Esophagus (tissue), 2 donors: ENCODE data around the gene CAMK1D. TPM values are rescaled to one million over a fixed set of nuclear protein-coding genes. Genes with fewer than 3 reads are reported as not detected.

Experiments used
- H3K27ac ChIP-seq, 2 donors: one replicate each; pipeline ENCODE4 v1.5.1; 2013; ENCODE audit warnings: low read depth in 2 of 2, mild to moderate bottlenecking in 2 of 2, inconsistent platforms in 1 of 2, low read length in 1 of 2, moderate library complexity in 1 of 2
- H3K27me3 ChIP-seq, 2 donors: one replicate each; pipeline ENCODE4 v1.6.1; 2013; ENCODE audit warnings: low read length in 2 of 2, control low read depth in 1 of 2, mild to moderate bottlenecking in 1 of 2; ENCODE audit not compliant: insufficient read depth in 2 of 2, control insufficient read depth in 1 of 2
- H3K36me3 ChIP-seq, 2 donors: one replicate each; pipeline ENCODE4 v1.6.1; 2013; ENCODE audit warnings: low read length in 1 of 2; ENCODE audit not compliant: control insufficient read depth in 2 of 2, insufficient read depth in 2 of 2
- H3K4me1 ChIP-seq, 2 donors: one replicate each; pipeline ENCODE4 v1.6.1; 2013; ENCODE audit warnings: low read length in 1 of 2; ENCODE audit not compliant: control insufficient read depth in 2 of 2, insufficient read depth in 2 of 2
- H3K4me3 ChIP-seq, 2 donors: one replicate each; pipeline ENCODE4 v1.5.1; 2013; ENCODE audit warnings: low read length in 2 of 2, mild to moderate bottlenecking in 2 of 2, low read depth in 1 of 2, moderate library complexity in 1 of 2
- H3K9me3 ChIP-seq, 2 donors: one replicate each; pipeline ENCODE4 v1.6.1; 2013; ENCODE audit warnings: mild to moderate bottlenecking in 2 of 2, low read depth in 1 of 2, low read length in 1 of 2, moderate library complexity in 1 of 2; ENCODE audit not compliant: control insufficient read depth in 2 of 2, insufficient read depth in 1 of 2
- WGBS, 2 donors: extraction: QIAGEN DNeasy Blood & Tissue Kit; methylation state at CpG; one replicate each; pipeline ENCODE4 v1.1.7; 2013; 5-methylcytosine and 5-hydroxymethylcytosine counted together
- polyA plus RNA-seq, 2 donors: library from polyadenylated mRNA; stranded (reverse); fragments of 200-250 nt; gene quantifications; one replicate each; pipeline ENCODE4 v1.2.3, GENCODE V29; 2013
- donor health status: healthy with polysubstance abuse.
- donor health status: Bipolar disorder and iron deficiency.

CAMK1D gene
- polyA plus RNA-seq, 2 donors = 5.4 to 5.6 TPM

DNA sequence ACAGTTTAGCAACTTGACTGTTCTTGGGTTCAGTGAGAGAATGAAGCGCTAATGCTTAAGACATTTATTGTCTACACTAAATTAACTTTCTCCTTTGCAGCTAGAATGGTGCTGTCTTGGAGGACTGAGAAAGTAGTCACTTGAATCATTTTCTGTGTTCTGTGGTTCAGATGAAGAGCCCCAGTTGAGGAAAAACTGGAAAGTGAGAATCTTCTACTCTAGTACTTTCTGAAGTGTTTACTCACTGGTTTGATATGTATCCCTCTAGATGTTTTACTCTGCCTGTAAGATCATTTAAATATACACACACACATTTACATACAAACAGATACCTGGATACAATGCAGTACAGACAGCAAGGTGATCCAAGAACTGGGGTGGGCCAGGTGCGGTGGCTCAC lies 308.1 kb downstream of the CAMK1D start:
- H3K36me3 ChIP-seq = no peaks in the 10 kb centered on the region
- no peak overlapping the region for H3K4me3 ChIP-seq
- H3K27me3 ChIP-seq = no peaks in the 10 kb centered on the region
- 85 to 89% methylated on average over 2 of the region's 2 CpGs for WGBS, 2 donors
- no peak overlapping the region for H3K27ac ChIP-seq
- H3K9me3 ChIP-seq = no peaks in the 10 kb centered on the region
- H3K4me1 ChIP-seq = no peaks in the 10 kb centered on the region

DNA sequence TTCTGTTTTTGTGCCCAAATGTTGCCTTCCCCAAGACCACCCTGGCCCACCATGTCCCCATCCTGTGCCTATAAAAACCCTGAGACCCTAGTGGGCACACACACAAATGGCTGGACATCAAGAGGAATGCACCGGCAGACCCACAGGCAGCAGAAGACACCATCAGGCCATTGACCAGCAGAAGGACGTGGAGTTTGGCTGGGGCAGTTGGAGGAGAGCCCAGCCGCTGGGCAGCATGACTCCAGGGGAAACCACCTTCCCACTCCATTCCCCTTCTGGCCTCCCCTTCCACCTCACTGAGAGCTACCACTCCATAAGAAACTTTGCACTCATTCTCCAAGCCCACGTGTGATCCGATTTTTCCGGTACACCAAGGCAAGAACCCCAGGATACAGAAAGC lies 309.2 kb downstream of the CAMK1D start:
- no peak overlapping the region for H3K4me3 ChIP-seq
- H3K27ac ChIP-seq = no peak overlapping the region
- H3K4me1 ChIP-seq = no peaks in the 10 kb centered on the region
- WGBS, 2 donors = 92 to 93% methylated on average over 6 of the region's 6 CpGs
- H3K27me3 ChIP-seq = no peaks in the 10 kb centered on the region
- H3K36me3 ChIP-seq = no peaks in the 10 kb centered on the region
- H3K9me3 ChIP-seq = no peaks in the 10 kb centered on the region

DNA sequence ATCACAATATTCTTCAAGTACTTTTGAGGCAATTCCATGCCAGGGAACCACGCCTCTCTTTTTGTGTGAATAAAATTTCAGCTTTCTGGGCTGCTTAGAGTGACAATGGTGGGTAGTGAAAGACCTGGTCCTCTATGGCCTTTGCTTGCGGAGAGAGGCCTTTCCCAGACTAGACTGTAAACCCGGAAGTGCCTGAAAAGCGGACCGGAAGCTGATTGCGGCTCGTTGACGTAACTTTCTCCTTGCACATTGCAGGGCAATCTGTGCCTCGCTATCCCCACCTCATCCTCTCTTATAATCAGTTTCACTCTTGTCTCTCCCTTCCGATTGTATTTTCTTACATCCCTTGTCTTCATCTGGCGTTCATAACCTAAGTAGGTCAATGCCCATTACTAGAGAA lies 310.4 kb downstream of the CAMK1D start:
- Histone ChIP-seq H3K36me3 (no peaks in the 10 kb centered on the region), H3K4me3 (no peak overlapping the region), H3K27me3 (no peaks in the 10 kb centered on the region), H3K9me3 (no peaks in the 10 kb centered on the region), H3K27ac (no peak overlapping the region), H3K4me1 (no peaks in the 10 kb centered on the region)
- 87 to 94% methylated on average over 11 of the region's 11 CpGs for WGBS, 2 donors

GRCh38 chr10:12660812-12661211 lies 311.5 kb downstream of the CAMK1D start:
- WGBS, 2 donors = 94 to 97% methylated on average over 3 of the region's 3 CpGs
- no peaks in the 10 kb centered on the region for H3K27me3 ChIP-seq
- H3K4me3 ChIP-seq = no peak overlapping the region
- no peak overlapping the region for H3K27ac ChIP-seq
- H3K36me3 ChIP-seq = no peaks in the 10 kb centered on the region
- no peaks in the 10 kb centered on the region for H3K4me1 ChIP-seq
- no peaks in the 10 kb centered on the region for H3K9me3 ChIP-seq

GRCh38 chr10:12661671-12662070 lies 312.3 kb downstream of the CAMK1D start:
- no peaks in the 10 kb centered on the region for H3K4me1 ChIP-seq
- H3K36me3 ChIP-seq = no peaks in the 10 kb centered on the region
- H3K27ac ChIP-seq = no peak overlapping the region
- no peaks in the 10 kb centered on the region for H3K27me3 ChIP-seq
- WGBS, 2 donors = 75 to 90% methylated on average over 1 of the region's 1 CpG
- H3K4me3 ChIP-seq = no peak overlapping the region
- H3K9me3 ChIP-seq = no peaks in the 10 kb centered on the region

DNA sequence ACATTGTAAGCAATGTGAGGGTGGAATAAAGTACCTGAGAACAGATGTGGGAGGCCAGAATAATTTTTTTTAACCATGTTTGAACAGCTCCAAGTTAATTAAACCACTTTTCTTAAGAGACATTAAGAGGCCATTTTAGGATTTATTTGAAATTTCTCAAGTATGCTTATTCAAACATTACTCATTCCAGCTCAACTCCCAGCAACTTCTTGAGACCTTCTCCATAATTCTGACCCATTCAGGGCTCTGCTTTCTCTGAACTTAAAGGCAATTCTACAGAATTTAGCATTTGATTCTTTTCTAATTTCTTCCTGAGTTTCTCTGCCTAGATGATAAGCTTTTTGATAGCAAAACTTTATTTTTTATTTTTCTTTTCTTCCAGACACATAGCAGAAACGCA lies 314.5 kb downstream of the CAMK1D start:
- H3K9me3 ChIP-seq = no peaks in the 10 kb centered on the region
- no peaks in the 10 kb centered on the region for H3K27me3 ChIP-seq
- H3K4me3 ChIP-seq = no peak overlapping the region
- H3K36me3 ChIP-seq = no peaks in the 10 kb centered on the region
- H3K4me1 ChIP-seq = no peaks in the 10 kb centered on the region
- no peak overlapping the region for H3K27ac ChIP-seq
- 82 to 98% methylated on average over 1 of the region's 1 CpG for WGBS, 2 donors

GRCh38 chr10:12665501-12665900 lies 316.2 kb downstream of the CAMK1D start:
- H3K36me3 ChIP-seq = no peaks in the 10 kb centered on the region
- WGBS, 2 donors = 78 to 86% methylated on average over 7 of the region's 7 CpGs
- no peaks in the 10 kb centered on the region for H3K9me3 ChIP-seq
- H3K4me1 ChIP-seq = no peaks in the 10 kb centered on the region
- no peak overlapping the region for H3K27ac ChIP-seq
- no peaks in the 10 kb centered on the region for H3K27me3 ChIP-seq
- no peak overlapping the region for H3K4me3 ChIP-seq

GRCh38 chr10:12667052-12667451 lies 317.7 kb downstream of the CAMK1D start:
- H3K9me3 ChIP-seq = no peaks in the 10 kb centered on the region
- H3K36me3 ChIP-seq = no peaks in the 10 kb centered on the region
- H3K27me3 ChIP-seq = no peaks in the 10 kb centered on the region
- no peaks in the 10 kb centered on the region for H3K4me1 ChIP-seq
- no peak overlapping the region for H3K4me3 ChIP-seq
- H3K27ac ChIP-seq = no peak overlapping the region
- WGBS, 2 donors = 89 to 94% methylated on average over 3 of the region's 3 CpGs

GRCh38 chr10:12668634-12669033 lies 319.3 kb downstream of the CAMK1D start:
- 77 to 82% methylated on average over 6 of the region's 6 CpGs for WGBS, 2 donors
- H3K9me3 ChIP-seq = no peaks in the 10 kb centered on the region
- H3K4me1 ChIP-seq = no peaks in the 10 kb centered on the region
- no peaks in the 10 kb centered on the region for H3K36me3 ChIP-seq
- H3K4me3 ChIP-seq = no peak overlapping the region
- H3K27me3 ChIP-seq = no peaks in the 10 kb centered on the region
- H3K27ac ChIP-seq = no peak overlapping the region

GRCh38 chr10:12670004-12670403 lies 320.7 kb downstream of the CAMK1D start:
- H3K9me3 ChIP-seq = no peaks in the 10 kb centered on the region
- H3K27me3 ChIP-seq = no peaks in the 10 kb centered on the region
- 84 to 95% methylated on average over 7 of the region's 7 CpGs for WGBS, 2 donors
- H3K4me1 ChIP-seq = no peaks in the 10 kb centered on the region
- H3K27ac ChIP-seq = no peak overlapping the region
- no peak overlapping the region for H3K4me3 ChIP-seq
- no peaks in the 10 kb centered on the region for H3K36me3 ChIP-seq
